ENCODE measurements around the gene RILPL2.
"Not testable (repeated sequence)": the region's sequence is repeated elsewhere in the genome, so short reads cannot be mapped to it uniquely, and the experiment has no call there.

GRCh38 chr12:123368431-123368830, 68.1 kb downstream of the RILPL2 start:
- not testable (repeated sequence) for TF ChIP-seq MAX (IDR thresholded peaks at IDR 0.05); CTCF (IDR thresholded peaks at IDR 0.05; ENCODE audit: low read depth, low read length, missing input control); GABPA (IDR thresholded peaks at IDR 0.05 in 1 of 2, conservative IDR thresholded peaks at IDR 0.05 in 1 of 2); JUND (IDR thresholded peaks at IDR 0.05); EGR1 (IDR thresholded peaks at IDR 0.05; ENCODE audit: low read depth in 2 of 2); REST (IDR thresholded peaks at IDR 0.05); TAF1 (conservative IDR thresholded peaks at IDR 0.05); RAD21 (IDR thresholded peaks at IDR 0.05); SP1 (IDR thresholded peaks at IDR 0.05)
